ENCODE measurements around the gene FOXJ1. TPM values are rescaled to one million over a fixed set of nuclear protein-coding genes. Genes with fewer than 3 reads are reported as not detected.

Gene FOXJ1
- total RNA-seq, 1 experiment from 2014 or later, result 0.28 TPM

GRCh38 chr17:76184290-76184689 lies 43.2 kb upstream of the FOXJ1 start:
- TF ChIP-seq SIN3A (IDR thresholded peaks at IDR 0.05; ENCODE audit: borderline replicate concordance, insufficient read depth, low read depth, low read length) (no peak), TCF7L2 (IDR thresholded peaks at IDR 0.05; ENCODE audit: low read depth, low read length) (no peak), POLR2AphosphoS5 (IDR thresholded peaks at IDR 0.05; ENCODE audit: low read depth, low read length) (no peak)
- TF ChIP-seq, protein P1, sequence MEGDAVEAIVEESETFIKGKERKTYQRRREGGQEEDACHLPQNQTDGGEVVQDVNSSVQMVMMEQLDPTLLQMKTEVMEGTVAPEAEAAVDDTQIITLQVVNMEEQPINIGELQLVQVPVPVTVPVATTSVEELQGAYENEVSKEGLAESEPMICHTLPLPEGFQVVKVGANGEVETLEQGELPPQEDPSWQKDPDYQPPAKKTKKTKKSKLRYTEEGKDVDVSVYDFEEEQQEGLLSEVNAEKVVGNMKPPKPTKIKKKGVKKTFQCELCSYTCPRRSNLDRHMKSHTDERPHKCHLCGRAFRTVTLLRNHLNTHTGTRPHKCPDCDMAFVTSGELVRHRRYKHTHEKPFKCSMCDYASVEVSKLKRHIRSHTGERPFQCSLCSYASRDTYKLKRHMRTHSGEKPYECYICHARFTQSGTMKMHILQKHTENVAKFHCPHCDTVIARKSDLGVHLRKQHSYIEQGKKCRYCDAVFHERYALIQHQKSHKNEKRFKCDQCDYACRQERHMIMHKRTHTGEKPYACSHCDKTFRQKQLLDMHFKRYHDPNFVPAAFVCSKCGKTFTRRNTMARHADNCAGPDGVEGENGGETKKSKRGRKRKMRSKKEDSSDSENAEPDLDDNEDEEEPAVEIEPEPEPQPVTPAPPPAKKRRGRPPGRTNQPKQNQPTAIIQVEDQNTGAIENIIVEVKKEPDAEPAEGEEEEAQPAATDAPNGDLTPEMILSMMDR (IDR thresholded peaks at IDR 0.05), result no peak
- TF ChIP-seq, protein P2, sequence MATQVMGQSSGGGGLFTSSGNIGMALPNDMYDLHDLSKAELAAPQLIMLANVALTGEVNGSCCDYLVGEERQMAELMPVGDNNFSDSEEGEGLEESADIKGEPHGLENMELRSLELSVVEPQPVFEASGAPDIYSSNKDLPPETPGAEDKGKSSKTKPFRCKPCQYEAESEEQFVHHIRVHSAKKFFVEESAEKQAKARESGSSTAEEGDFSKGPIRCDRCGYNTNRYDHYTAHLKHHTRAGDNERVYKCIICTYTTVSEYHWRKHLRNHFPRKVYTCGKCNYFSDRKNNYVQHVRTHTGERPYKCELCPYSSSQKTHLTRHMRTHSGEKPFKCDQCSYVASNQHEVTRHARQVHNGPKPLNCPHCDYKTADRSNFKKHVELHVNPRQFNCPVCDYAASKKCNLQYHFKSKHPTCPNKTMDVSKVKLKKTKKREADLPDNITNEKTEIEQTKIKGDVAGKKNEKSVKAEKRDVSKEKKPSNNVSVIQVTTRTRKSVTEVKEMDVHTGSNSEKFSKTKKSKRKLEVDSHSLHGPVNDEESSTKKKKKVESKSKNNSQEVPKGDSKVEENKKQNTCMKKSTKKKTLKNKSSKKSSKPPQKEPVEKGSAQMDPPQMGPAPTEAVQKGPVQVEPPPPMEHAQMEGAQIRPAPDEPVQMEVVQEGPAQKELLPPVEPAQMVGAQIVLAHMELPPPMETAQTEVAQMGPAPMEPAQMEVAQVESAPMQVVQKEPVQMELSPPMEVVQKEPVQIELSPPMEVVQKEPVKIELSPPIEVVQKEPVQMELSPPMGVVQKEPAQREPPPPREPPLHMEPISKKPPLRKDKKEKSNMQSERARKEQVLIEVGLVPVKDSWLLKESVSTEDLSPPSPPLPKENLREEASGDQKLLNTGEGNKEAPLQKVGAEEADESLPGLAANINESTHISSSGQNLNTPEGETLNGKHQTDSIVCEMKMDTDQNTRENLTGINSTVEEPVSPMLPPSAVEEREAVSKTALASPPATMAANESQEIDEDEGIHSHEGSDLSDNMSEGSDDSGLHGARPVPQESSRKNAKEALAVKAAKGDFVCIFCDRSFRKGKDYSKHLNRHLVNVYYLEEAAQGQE (IDR thresholded peaks at IDR 0.05; ENCODE audit: insufficient read depth in 1 of 2, low read depth in 2 of 2, low read length in 1 of 2), result no peak
- ATAC-seq, result no peak
- Histone ChIP-seq H3K9me3 (ENCODE audit: control insufficient read depth, insufficient read depth, low read depth, low read length) (no peaks in the 10 kb centered on the region), H3K4me3 (ENCODE audit: low read depth in 2 of 2, low read length in 2 of 2) (no peak overlapping the region), H3K4me1 (ENCODE audit: control insufficient read depth, insufficient read depth, low read length) (no peaks in the 10 kb centered on the region), H3K36me3 (ENCODE audit: control insufficient read depth, insufficient read depth, low read length) (no peaks in the 10 kb centered on the region), H3K27ac (ENCODE audit: low read length) (no peak overlapping the region), H3K27me3 (ENCODE audit: control insufficient read depth, insufficient read depth, low read length) (no peaks in the 10 kb centered on the region)
- POLR2A ChIA-PET, result interaction anchor here (0.7 kb wide), 1 partner anchor 143 kb away, joined by 7 read pairs; no protein-coding TSS in a partner anchor
- intact Hi-C loops (cut with micrococcal nuclease; ENCODE audit: unreplicated experiment) (loop anchor here (5.0 kb wide), 1 partner anchor 62 kb away; no protein-coding TSS in a partner anchor), in situ Hi-C loops (cut with HindIII; ENCODE audit: low pct_unique_long_range_greater_than_20kb, low sequenced_read_pairs) (no loop called here)
- DNase-seq (ENCODE audit: low read depth, low spot score), result no peak
- BruUV-seq (replicated peaks), result no TSS peak
- CTCF ChIA-PET, result interaction anchor here (0.8 kb wide), 1 partner anchor 65 kb away, joined by 3 read pairs; no protein-coding TSS in a partner anchor

GRCh38 chr17:76182016-76182764 lies 41.1 kb upstream of the FOXJ1 start:
- POLR2A ChIA-PET, result interaction anchor here (0.5 kb wide), 1 partner anchor 8 kb away, joined by 5 read pairs; no protein-coding TSS in a partner anchor
- intact Hi-C loops (cut with micrococcal nuclease; ENCODE audit: unreplicated experiment) (loop anchor here (5.0 kb wide), 1 partner anchor 60 kb away; no protein-coding TSS in a partner anchor), in situ Hi-C loops (cut with HindIII; ENCODE audit: low pct_unique_long_range_greater_than_20kb, low sequenced_read_pairs) (no loop called here)
- TF ChIP-seq, protein P1 (IDR thresholded peaks at IDR 0.05), result peak; percentile 92
- TF ChIP-seq TCF7L2 (IDR thresholded peaks at IDR 0.05; ENCODE audit: low read depth, low read length) (no peak), SIN3A (IDR thresholded peaks at IDR 0.05; ENCODE audit: borderline replicate concordance, insufficient read depth, low read depth, low read length) (no peak)
- Histone ChIP-seq H3K4me1 (ENCODE audit: control insufficient read depth, insufficient read depth, low read length) (no peaks in the 10 kb centered on the region), H3K4me3 (ENCODE audit: low read depth in 2 of 2, low read length in 2 of 2) (no peak overlapping the region), H3K9me3 (ENCODE audit: control insufficient read depth, insufficient read depth, low read depth, low read length) (no peaks in the 10 kb centered on the region), H3K27ac (ENCODE audit: low read length) (no peak overlapping the region), H3K36me3 (ENCODE audit: control insufficient read depth, insufficient read depth, low read length) (no peaks in the 10 kb centered on the region), H3K27me3 (ENCODE audit: control insufficient read depth, insufficient read depth, low read length) (no peaks in the 10 kb centered on the region)
- peak; percentile 89 for DNase-seq (ENCODE audit: low read depth, low spot score)
- ATAC-seq, result peak; percentile 98
- BruUV-seq (replicated peaks), result no TSS peak
- CTCF ChIA-PET, result interaction anchor here (0.6 to 1.1 kb wide), 23 partner anchors 9 to 318 kb away, joined by 3 to 32 read pairs (median 4); partner anchors contain the start of gene FOXJ1

All from Panc1 (cell line).